ENCODE measurements around the gene AQP9.
A peak's percentile ranks its signal among the peaks of the same experiment; 100 is the strongest.

The AQP9 gene

GRCh38 chr15:58217460-58217859, 79.3 kb downstream of the AQP9 start:
- Histone ChIP-seq H3K9ac (ENCODE audit: low read length in 5 of 5) (no peak overlapping the region), H3K4me3 (ENCODE audit: low read depth in 1 of 5, low read length in 5 of 5) (no peak overlapping the region), H3K27me3 (ENCODE audit: control insufficient read depth in 5 of 5, insufficient read depth in 4 of 5, low read length in 5 of 5) (peaks cover 0 to 1% (median 0%) of the 10 kb centered on the region in 5 donors), H3K4me1 (ENCODE audit: control insufficient read depth in 5 of 5, insufficient read depth in 5 of 5, low read length in 5 of 5) (peaks cover 0 to 14% (median 11%) of the 10 kb centered on the region in 5 donors), H3K36me3 (ENCODE audit: control insufficient read depth in 5 of 5, insufficient read depth in 5 of 5, low read length in 5 of 5) (no peaks in the 10 kb centered on the region), H3K27ac (ENCODE audit: low read depth, low read length) (no peak overlapping the region), H3K9me3 (ENCODE audit: control insufficient read depth in 5 of 5, low read length in 5 of 5) (peaks cover 0 to 4% (median 3%) of the 10 kb centered on the region in 5 donors)

- no peaks in the 10 kb centered on the region for H3K36me3 ChIP-seq (ENCODE audit: control insufficient read depth in 5 of 5, insufficient read depth in 5 of 5, low read length in 5 of 5)
- H3K9me3 ChIP-seq (ENCODE audit: control insufficient read depth in 5 of 5, low read length in 5 of 5) = peaks cover 0 to 4% (median 3%) of the 10 kb centered on the region in 5 donors
- H3K27me3 ChIP-seq (ENCODE audit: control insufficient read depth in 5 of 5, insufficient read depth in 4 of 5, low read length in 5 of 5) = peaks cover 0 to 2% (median 0%) of the 10 kb centered on the region in 5 donors
- peaks cover 0 to 13% (median 10%) of the 10 kb centered on the region in 5 donors for H3K4me1 ChIP-seq (ENCODE audit: control insufficient read depth in 5 of 5, insufficient read depth in 5 of 5, low read length in 5 of 5)
- H3K4me3 ChIP-seq (ENCODE audit: low read depth in 1 of 5, low read length in 5 of 5) = no peak overlapping the region
- peak overlapping the region in 1 of 5 donors; percentile 28 for H3K9ac ChIP-seq (ENCODE audit: low read length in 5 of 5)
- no peak overlapping the region for H3K27ac ChIP-seq (ENCODE audit: low read depth, low read length)
These were observed 83.5 kb downstream of the AQP9 start for GRCh38 chr15:58221591-58222241.

GRCh38 chr15:58222679-58223078, 84.5 kb downstream of the AQP9 start:
- Histone ChIP-seq H3K4me3 (ENCODE audit: low read depth in 1 of 5, low read length in 5 of 5) (no peak overlapping the region), H3K36me3 (ENCODE audit: control insufficient read depth in 5 of 5, insufficient read depth in 5 of 5, low read length in 5 of 5) (no peaks in the 10 kb centered on the region), H3K27ac (ENCODE audit: low read depth, low read length) (no peak overlapping the region), H3K27me3 (ENCODE audit: control insufficient read depth in 5 of 5, insufficient read depth in 4 of 5, low read length in 5 of 5) (peaks cover 0 to 2% (median 0%) of the 10 kb centered on the region in 5 donors), H3K9me3 (ENCODE audit: control insufficient read depth in 5 of 5, low read length in 5 of 5) (peaks cover 0 to 4% (median 3%) of the 10 kb centered on the region in 5 donors), H3K4me1 (ENCODE audit: control insufficient read depth in 5 of 5, insufficient read depth in 5 of 5, low read length in 5 of 5) (peaks cover 0 to 13% (median 10%) of the 10 kb centered on the region in 5 donors), H3K9ac (ENCODE audit: low read length in 5 of 5) (no peak overlapping the region)

- H3K9ac ChIP-seq (ENCODE audit: low read length in 5 of 5) = no peak overlapping the region
- no peaks in the 10 kb centered on the region for H3K36me3 ChIP-seq (ENCODE audit: control insufficient read depth in 5 of 5, insufficient read depth in 5 of 5, low read length in 5 of 5)
- H3K4me1 ChIP-seq (ENCODE audit: control insufficient read depth in 5 of 5, insufficient read depth in 5 of 5, low read length in 5 of 5) = peaks cover 0 to 15% (median 10%) of the 10 kb centered on the region in 5 donors
- peaks cover 0 to 4% (median 3%) of the 10 kb centered on the region in 5 donors for H3K9me3 ChIP-seq (ENCODE audit: control insufficient read depth in 5 of 5, low read length in 5 of 5)
- H3K4me3 ChIP-seq (ENCODE audit: low read depth in 1 of 5, low read length in 5 of 5) = no peak overlapping the region
- peaks cover 0 to 2% (median 0%) of the 10 kb centered on the region in 5 donors for H3K27me3 ChIP-seq (ENCODE audit: control insufficient read depth in 5 of 5, insufficient read depth in 4 of 5, low read length in 5 of 5)
- H3K27ac ChIP-seq (ENCODE audit: low read depth, low read length) = no peak overlapping the region
These were observed 85.3 kb downstream of the AQP9 start for GRCh38 chr15:58223432-58223831.

DNA sequence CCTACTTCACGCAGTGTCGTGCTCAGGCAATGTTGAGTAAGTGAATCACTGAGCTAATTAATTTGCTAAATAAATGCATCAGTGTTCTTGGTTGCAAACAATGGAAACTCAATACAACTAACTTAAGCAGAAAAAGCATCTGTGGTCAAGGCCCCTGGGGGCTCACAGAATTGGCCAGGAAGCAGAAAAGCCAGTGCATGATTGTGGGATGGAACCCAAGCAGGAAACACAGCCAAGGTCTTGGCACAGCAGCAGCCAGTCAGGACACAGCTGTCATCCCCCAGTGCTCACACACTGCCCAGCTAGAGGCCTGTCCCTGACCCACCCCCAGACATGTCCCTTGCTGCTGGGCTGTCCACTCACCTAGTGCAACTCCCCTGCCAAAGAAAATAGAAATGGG, 85.9 kb downstream of the AQP9 start:
- Histone ChIP-seq H3K27ac (ENCODE audit: low read depth, low read length) (no peak overlapping the region), H3K36me3 (ENCODE audit: control insufficient read depth in 5 of 5, insufficient read depth in 5 of 5, low read length in 5 of 5) (no peaks in the 10 kb centered on the region), H3K9ac (ENCODE audit: low read length in 5 of 5) (no peak overlapping the region), H3K27me3 (ENCODE audit: control insufficient read depth in 5 of 5, insufficient read depth in 4 of 5, low read length in 5 of 5) (peaks cover 0 to 2% (median 0%) of the 10 kb centered on the region in 5 donors), H3K4me1 (ENCODE audit: control insufficient read depth in 5 of 5, insufficient read depth in 5 of 5, low read length in 5 of 5) (peaks cover 0 to 21% (median 13%) of the 10 kb centered on the region in 5 donors), H3K9me3 (ENCODE audit: control insufficient read depth in 5 of 5, low read length in 5 of 5) (peaks cover 0 to 4% (median 3%) of the 10 kb centered on the region in 5 donors), H3K4me3 (ENCODE audit: low read depth in 1 of 5, low read length in 5 of 5) (no peak overlapping the region)

GRCh38 chr15:58227706-58228543, 89.7 kb downstream of the AQP9 start:
- H3K36me3 ChIP-seq (ENCODE audit: control insufficient read depth in 5 of 5, insufficient read depth in 5 of 5, low read length in 5 of 5) = no peaks in the 10 kb centered on the region
- no peak overlapping the region for H3K27ac ChIP-seq (ENCODE audit: low read depth, low read length)
- H3K9ac ChIP-seq (ENCODE audit: low read length in 5 of 5) = no peak overlapping the region
- H3K9me3 ChIP-seq (ENCODE audit: control insufficient read depth in 5 of 5, low read length in 5 of 5) = no peaks in the 10 kb centered on the region
- peaks cover 0 to 7% (median 0%) of the 10 kb centered on the region in 5 donors for H3K27me3 ChIP-seq (ENCODE audit: control insufficient read depth in 5 of 5, insufficient read depth in 4 of 5, low read length in 5 of 5)
- H3K4me3 ChIP-seq (ENCODE audit: low read depth in 1 of 5, low read length in 5 of 5) = no peak overlapping the region
- peaks cover 0 to 23% (median 13%) of the 10 kb centered on the region in 5 donors for H3K4me1 ChIP-seq (ENCODE audit: control insufficient read depth in 5 of 5, insufficient read depth in 5 of 5, low read length in 5 of 5)

DNA sequence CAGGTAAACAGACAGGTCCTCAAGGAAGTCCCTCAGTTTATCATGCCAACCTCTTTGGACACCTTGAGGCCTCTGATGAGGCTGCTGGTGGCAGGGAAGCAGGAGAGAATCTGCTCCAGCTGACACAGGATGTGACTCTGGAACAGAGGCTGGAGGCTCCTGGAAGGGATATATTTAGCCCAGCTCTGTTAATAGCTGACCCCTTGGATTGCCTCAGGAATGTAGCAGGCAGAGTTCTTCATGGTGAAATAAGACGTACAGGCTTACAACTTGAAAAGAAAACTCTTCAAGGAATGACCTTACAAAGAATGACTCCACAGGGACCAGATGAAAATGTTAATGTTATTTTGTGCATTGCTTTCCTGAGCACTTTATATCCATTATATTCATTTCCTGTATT, 90.5 kb downstream of the AQP9 start:
- Histone ChIP-seq H3K9ac (ENCODE audit: low read length in 5 of 5) (no peak overlapping the region), H3K4me3 (ENCODE audit: low read depth in 1 of 5, low read length in 5 of 5) (no peak overlapping the region), H3K27ac (ENCODE audit: low read depth, low read length) (no peak overlapping the region), H3K9me3 (ENCODE audit: control insufficient read depth in 5 of 5, low read length in 5 of 5) (no peaks in the 10 kb centered on the region), H3K27me3 (ENCODE audit: control insufficient read depth in 5 of 5, insufficient read depth in 4 of 5, low read length in 5 of 5) (peaks cover 0 to 7% (median 0%) of the 10 kb centered on the region in 5 donors), H3K4me1 (ENCODE audit: control insufficient read depth in 5 of 5, insufficient read depth in 5 of 5, low read length in 5 of 5) (peaks cover 0 to 20% (median 12%) of the 10 kb centered on the region in 5 donors), H3K36me3 (ENCODE audit: control insufficient read depth in 5 of 5, insufficient read depth in 5 of 5, low read length in 5 of 5) (no peaks in the 10 kb centered on the region)

DNA sequence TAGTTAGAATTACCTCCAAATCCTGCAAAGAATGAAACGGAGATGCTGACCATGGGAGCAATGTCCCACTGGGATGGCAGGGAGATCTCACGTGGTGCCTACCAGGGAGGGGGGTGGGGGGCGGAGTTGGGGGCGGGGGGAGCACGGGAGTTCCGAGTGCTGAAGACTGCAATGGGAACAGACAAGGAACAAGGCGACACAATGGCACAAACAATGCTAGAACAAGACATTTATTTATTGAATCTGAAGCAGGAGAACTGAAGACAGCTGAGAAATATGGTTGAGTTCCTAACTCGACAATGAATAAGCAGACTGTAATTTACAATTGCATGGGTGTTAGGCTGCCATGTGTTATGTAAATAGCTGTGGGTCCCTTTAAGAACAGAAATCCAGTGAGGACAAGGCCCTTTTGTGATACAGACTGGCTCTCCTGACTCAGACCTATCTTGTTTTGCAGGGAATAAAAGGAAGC, 91.2 kb downstream of the AQP9 start:
- Histone ChIP-seq H3K4me3 (ENCODE audit: low read depth in 1 of 5, low read length in 5 of 5) (no peak overlapping the region), H3K9ac (ENCODE audit: low read length in 5 of 5) (no peak overlapping the region), H3K4me1 (ENCODE audit: control insufficient read depth in 5 of 5, insufficient read depth in 5 of 5, low read length in 5 of 5) (peaks cover 0 to 14% (median 6%) of the 10 kb centered on the region in 5 donors), H3K27ac (ENCODE audit: low read depth, low read length) (no peak overlapping the region), H3K27me3 (ENCODE audit: control insufficient read depth in 5 of 5, insufficient read depth in 4 of 5, low read length in 5 of 5) (peaks cover 0 to 7% (median 0%) of the 10 kb centered on the region in 5 donors), H3K36me3 (ENCODE audit: control insufficient read depth in 5 of 5, insufficient read depth in 5 of 5, low read length in 5 of 5) (no peaks in the 10 kb centered on the region), H3K9me3 (ENCODE audit: control insufficient read depth in 5 of 5, low read length in 5 of 5) (no peaks in the 10 kb centered on the region)

- H3K27me3 ChIP-seq (ENCODE audit: control insufficient read depth in 5 of 5, insufficient read depth in 4 of 5, low read length in 5 of 5) = peaks cover 0 to 7% (median 0%) of the 10 kb centered on the region in 5 donors
- peaks cover 0 to 14% (median 3%) of the 10 kb centered on the region in 5 donors for H3K4me1 ChIP-seq (ENCODE audit: control insufficient read depth in 5 of 5, insufficient read depth in 5 of 5, low read length in 5 of 5)
- no peak overlapping the region for H3K27ac ChIP-seq (ENCODE audit: low read depth, low read length)
- no peak overlapping the region for H3K4me3 ChIP-seq (ENCODE audit: low read depth in 1 of 5, low read length in 5 of 5)
- no peak overlapping the region for H3K9ac ChIP-seq (ENCODE audit: low read length in 5 of 5)
- H3K9me3 ChIP-seq (ENCODE audit: control insufficient read depth in 5 of 5, low read length in 5 of 5) = no peaks in the 10 kb centered on the region
- H3K36me3 ChIP-seq (ENCODE audit: control insufficient read depth in 5 of 5, insufficient read depth in 5 of 5, low read length in 5 of 5) = no peaks in the 10 kb centered on the region
These were observed 94.3 kb downstream of the AQP9 start for GRCh38 chr15:58232281-58233065.
